Astrocyte of the cerebellum (primary cell): Measurements from ENCODE around the gene EMX1.

Source experiments
- DNase-seq: peaks from one replicate; pipeline ENCODE4 v3.0.0-alpha.2; 2011; ENCODE audit warnings: low read depth
- H3K4me3 ChIP-seq: 2 replicates; pipeline ENCODE4 v1.5.1; 2011; ENCODE audit warnings: mild to moderate bottlenecking, low read depth, low read length, moderate library complexity
- CTCF ChIP-seq: IDR thresholded peaks from 2 replicates; pipeline ENCODE4 v1.5.1; 2012; ENCODE audit warnings: low read length, low read depth, moderate library complexity, mild to moderate bottlenecking; ENCODE audit errors: missing control alignments
- in situ Hi-C: cut with HindIII; loops from 2 replicates; pipeline ENCODE4 v1.10.0; 2017; ENCODE audit warnings: low sequenced_read_pairs

The EMX1 gene

DNA sequence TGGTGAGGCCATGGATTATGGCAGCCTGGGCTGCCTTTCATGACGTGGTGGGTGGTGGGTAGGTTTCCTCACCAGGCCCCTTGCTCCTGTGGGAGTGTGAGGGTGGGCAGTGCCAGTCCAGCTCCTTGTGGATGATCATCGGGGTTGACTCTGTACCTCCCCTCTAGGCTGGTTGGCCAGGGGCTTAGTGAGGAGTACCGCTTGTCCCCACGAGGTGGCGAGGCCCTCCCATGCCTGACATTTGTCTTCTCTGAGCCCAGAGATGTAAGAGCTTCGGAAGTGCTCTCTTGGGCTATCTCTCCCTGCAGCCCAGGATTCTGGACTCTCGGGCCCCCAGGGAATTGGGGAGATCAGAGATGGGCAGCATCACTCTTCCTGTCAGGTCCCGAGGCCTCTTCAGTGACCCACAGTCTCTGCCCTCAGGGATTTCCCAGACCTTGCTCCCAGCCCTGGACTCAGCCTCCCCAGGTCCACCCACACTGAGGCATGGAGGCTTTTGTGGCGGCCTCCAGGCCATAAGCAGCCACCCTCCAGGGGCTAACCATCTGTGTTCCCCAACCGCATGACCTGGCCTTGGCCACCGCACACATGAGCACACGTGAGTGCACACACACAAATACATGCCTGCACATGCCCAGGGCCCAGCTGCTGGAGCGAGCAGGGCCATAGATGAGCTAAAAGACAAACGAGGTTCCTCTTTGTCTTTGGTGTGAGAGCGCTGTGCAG, 23.6 kb upstream of the EMX1 start:
- TF ChIP-seq CTCF = peak; percentile 87
- in situ Hi-C loops = no loop called here
- H3K4me3 ChIP-seq = no peak overlapping the region
- DNase-seq = peak; percentile 48

DNA sequence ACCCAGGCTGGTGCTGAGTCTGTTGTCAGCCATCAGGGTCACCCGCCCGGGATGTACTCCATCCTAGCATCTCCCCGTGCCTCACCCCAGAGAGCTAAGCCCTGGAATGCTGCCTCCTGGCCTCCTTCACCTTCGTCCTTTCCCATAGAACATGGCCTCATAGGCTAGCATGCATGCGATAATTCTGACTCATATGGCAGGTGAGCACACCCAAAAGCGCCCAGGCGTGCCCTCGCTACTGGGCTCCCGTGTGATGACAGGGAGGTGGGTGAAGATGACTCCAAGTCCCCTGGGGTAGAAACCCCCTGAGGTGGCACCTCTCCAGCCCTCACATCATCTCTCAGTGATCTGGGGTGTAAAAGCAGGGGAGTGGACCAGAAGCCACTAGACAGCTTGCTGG, 22.8 kb upstream of the EMX1 start:
- in situ Hi-C loops = no loop called here
- no peak for DNase-seq
- H3K4me3 ChIP-seq = no peak overlapping the region
- TF ChIP-seq CTCF = no peak

DNA sequence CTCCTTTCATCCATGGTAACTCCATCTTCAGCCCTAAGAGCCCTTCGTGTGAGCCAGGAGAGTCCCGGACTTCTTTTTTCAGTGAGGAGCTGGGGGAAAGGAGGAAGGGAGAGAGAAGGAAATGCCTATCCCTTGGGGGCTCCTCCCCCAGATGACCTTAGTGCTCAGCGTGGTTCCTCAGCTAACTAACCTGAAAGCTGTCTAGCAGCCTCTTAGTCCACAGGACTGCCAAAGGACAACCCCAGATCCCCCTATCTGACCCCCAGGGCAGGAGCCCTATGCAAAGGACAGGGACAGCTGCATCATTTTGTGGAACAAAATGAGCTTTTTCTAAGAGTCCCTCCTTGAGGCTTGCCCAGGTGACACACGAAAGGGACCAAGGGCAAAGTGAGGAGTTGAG, 22.2 kb upstream of the EMX1 start:
- in situ Hi-C loops = no loop called here
- DNase-seq = no peak
- no peak overlapping the region for H3K4me3 ChIP-seq
- TF ChIP-seq CTCF = no peak

DNA sequence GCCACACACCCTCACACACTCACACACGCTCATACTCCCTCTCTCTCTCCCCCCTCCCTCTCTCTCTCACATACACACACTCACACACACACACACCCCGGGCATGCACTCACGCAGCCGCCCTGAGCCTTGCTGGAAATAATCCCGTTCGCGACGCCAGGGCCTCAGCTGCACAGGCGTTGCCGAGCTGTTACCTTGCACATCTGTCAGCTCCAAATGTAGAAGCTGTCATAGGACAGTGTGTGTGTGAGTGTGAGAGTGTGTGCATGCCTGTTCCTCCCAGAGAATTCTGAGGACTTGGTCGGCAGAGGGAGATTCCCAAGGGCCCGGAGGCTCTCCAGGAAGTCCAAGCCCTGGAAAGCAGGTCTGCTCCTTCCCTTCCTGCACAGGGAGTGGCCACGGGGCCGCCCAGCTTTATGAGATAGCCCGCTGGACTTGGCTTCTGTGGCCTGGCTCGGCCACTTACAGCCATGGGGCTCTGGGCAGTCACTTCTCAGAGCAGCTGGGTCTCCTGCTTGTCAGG, 21.5 kb upstream of the EMX1 start:
- H3K4me3 ChIP-seq = no peak overlapping the region
- DNase-seq = no peak
- no peak for TF ChIP-seq CTCF
- in situ Hi-C loops = no loop called here

GRCh38 chr2:72896446-72896845, 20.9 kb upstream of the EMX1 start:
- TF ChIP-seq CTCF = no peak
- DNase-seq = no peak
- no peak overlapping the region for H3K4me3 ChIP-seq
- in situ Hi-C loops = no loop called here

- DNase-seq = no peak
- H3K4me3 ChIP-seq = no peak overlapping the region
- no peak for TF ChIP-seq CTCF
- in situ Hi-C loops = no loop called here
Observed at GRCh38 chr2:72897785-72898584, 19.3 kb upstream of the EMX1 start.
